Effector memory CD4-positive, alpha-beta T cell (primary cell): Measurements from ENCODE around the gene HECW1.

ENCODE experiments used
- DNase-seq, 3 donors: peaks; one replicate each; pipeline ENCODE4 v3.0.0-alpha.2; 2020
- H3K27ac ChIP-seq: 2 replicates; pipeline ENCODE4 v1.7.0; 2013; ENCODE audit warnings: mild to moderate bottlenecking, low read length, moderate library complexity; ENCODE audit not compliant: insufficient read depth, poor library complexity, severe bottlenecking
- H3K27me3 ChIP-seq: replicated peaks from 2 replicates; pipeline ENCODE4 v1.7.0; 2013; ENCODE audit warnings: mild to moderate bottlenecking, low read length; ENCODE audit not compliant: insufficient read depth, control insufficient read depth, poor library complexity, severe bottlenecking
- H3K36me3 ChIP-seq: 2 replicates; pipeline ENCODE4 v1.7.0; 2013; ENCODE audit warnings: mild to moderate bottlenecking, low read length, moderate library complexity; ENCODE audit not compliant: control insufficient read depth, insufficient read depth
- H3K4me1 ChIP-seq: 2 replicates; pipeline ENCODE4 v1.7.0; 2013; ENCODE audit warnings: low read length, mild to moderate bottlenecking; ENCODE audit not compliant: control insufficient read depth, insufficient read depth, poor library complexity, severe bottlenecking
- H3K4me3 ChIP-seq: 2 replicates; pipeline ENCODE4 v1.7.0; 2013; ENCODE audit warnings: low read length, low read depth, mild to moderate bottlenecking; ENCODE audit not compliant: insufficient read depth, poor library complexity, severe bottlenecking
- H3K9me3 ChIP-seq: 2 replicates; pipeline ENCODE4 v1.7.0; 2013; ENCODE audit warnings: mild to moderate bottlenecking, low read length, moderate library complexity; ENCODE audit not compliant: control insufficient read depth

HECW1 gene

DNA sequence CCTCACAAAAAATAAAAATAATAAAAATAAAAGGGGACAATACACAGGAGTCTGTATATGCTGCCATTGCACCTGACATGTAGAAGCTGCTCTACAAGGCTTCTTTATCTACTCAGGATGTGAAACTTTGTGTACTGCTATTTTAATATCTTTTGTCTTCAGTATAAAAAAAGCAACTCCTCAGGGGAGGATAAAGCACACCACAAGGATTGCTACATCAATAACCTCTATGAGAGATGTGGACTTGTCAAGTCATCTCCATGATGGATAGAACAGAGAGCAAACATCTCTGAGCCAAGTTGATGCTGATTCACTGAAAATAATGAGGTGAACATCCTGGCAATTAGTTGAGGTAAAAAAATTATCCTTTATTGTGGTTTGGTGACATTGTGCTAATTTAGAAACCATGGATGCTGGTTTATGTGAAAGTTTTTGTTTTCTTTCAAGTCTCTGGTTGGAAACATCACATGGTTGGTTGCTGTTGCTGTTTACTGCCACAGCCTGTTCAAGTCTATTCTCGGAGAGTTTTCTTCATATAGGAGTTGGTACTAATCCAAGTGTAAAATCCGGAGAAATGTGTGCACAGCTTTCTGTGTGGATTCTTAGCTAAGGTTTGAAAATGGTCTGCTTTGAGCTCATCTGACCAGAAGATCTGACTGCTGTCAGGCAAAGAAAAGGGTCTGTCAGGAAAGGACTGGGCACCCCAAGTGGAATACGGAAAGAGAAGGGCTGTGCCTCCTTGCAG is 1.5 kb upstream of the HECW1 start:
- H3K27ac ChIP-seq: no peak overlapping the region
- H3K4me3 ChIP-seq: no peak overlapping the region
- H3K27me3 ChIP-seq: peaks cover 24% of the 10 kb centered on the region
- H3K9me3 ChIP-seq: no peaks in the 10 kb centered on the region
- H3K4me1 ChIP-seq: no peaks in the 10 kb centered on the region
- no peak for DNase-seq
- no peaks in the 10 kb centered on the region for H3K36me3 ChIP-seq

DNA sequence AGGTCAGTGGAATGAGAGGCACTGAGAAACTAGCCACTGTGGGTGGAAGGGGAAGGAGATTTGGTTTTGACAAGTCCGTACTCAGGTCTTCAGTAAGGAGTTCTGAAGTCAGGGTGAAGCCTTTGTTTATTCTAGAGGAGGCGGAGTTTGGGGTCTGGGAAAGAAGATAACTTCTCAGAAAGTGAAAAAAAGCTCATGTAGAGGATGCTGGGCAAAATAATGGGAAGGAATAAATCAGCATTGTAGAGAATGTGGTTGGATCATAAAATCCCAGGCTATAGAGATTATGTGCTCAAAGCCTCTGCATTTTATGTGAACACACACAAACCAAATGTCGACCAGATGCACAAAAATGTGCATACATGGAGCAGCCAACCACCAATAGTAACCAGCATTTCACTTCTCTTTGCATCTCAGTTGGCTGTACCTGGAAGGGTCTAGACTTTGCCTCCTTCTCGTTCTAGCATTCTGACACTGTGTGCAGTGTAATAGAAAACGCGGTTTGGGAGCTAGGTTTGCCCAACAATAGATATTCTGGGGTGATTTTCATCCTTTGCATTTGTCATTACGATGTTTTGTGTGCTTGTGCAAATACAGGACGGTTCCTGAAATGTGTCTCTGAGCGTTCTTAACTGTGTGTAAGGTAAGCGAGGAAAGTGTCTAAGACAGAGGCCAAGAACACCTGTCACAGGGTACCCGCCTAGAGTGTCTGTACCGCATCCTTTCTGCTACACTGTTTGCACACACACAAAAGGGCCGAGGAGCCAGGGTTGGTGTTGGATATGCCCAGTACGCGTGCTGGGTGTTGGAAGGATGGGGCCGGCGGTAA is 603 bp upstream of the HECW1 start:
- Histone ChIP-seq H3K4me3 (no peak overlapping the region), H3K27ac (no peak overlapping the region), H3K36me3 (no peaks in the 10 kb centered on the region), H3K4me1 (no peaks in the 10 kb centered on the region), H3K27me3 (peaks cover 24% of the 10 kb centered on the region), H3K9me3 (no peaks in the 10 kb centered on the region)
- no peak for DNase-seq

DNA sequence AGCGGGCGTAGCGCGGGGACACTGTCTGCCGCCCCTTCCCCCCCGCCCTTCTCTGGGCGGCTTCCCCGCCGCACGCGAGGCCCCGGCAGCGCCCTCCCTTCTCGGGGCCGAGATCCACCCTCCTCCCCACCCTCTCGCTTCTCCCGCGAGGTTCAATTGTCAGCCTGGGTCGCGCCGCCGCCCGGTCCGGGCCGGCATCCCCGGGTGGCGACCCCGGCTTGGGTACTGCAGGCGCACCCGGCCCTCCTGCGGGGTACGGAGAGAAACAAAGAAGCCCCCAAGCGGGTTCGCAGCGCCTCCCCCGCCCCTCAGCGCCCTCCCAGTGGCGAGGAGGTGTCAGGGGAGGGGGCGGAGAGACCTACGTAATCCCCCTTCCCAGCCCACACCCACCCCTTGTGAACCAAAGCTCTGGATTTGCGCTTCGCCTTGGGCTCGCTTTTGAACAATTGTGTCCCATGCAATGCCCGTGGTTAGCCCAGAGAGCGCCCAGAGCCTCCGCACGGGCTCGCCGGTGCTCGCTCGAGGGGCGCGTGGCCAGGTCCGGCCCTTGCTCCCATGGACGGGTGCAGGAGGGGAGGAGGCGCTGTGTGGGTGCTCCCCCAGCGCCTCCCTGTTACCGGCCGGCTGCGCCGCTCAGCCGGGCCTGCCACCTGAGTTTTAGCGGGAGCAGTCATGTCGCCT is 634 bp downstream of the HECW1 start:
- H3K27me3 ChIP-seq: peaks cover 21% of the 10 kb centered on the region
- DNase-seq: no peak
- H3K4me3 ChIP-seq: no peak overlapping the region
- H3K27ac ChIP-seq: no peak overlapping the region
- H3K9me3 ChIP-seq: no peaks in the 10 kb centered on the region
- H3K36me3 ChIP-seq: no peaks in the 10 kb centered on the region
- no peaks in the 10 kb centered on the region for H3K4me1 ChIP-seq

DNA sequence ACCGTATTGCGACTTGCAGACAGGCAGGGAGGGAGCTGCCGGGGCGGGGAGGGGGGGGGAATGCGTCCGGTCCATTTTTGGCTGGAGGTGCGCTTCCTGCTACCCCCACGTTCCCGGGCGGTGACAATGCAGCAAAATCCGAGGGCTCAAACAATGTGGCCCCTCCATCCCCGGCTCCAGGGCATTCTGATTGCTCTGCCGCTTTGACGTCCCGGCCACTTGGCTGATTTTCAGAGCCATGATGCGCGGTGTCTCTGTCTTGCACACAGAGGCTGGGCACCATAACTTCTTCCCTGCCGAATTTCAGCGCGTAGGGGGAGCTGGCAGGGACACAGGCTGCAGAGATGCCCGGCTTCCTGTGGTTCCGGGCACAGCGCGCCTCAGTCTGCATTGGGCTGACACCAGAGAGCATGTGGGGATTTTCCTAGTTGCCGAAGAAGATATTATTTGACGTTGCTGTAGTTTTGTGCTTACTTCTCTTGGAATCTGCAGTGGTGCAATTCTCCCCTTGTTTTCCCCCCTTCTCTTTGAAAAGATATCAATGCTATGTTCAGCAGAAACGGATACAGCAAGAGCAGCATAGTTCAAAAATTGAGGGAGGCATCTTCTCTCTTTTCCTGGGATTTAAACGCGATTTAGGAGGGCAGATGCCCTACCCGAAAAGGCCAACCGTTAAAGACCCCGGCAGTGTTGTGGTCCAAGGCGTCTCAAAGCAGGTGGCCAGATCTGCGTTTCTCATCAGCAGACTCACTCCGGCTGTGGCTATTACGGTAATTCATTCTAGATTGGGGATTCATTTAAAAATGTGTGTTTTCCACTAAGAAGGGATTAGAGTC is 1.4 kb downstream of the HECW1 start:
- Histone ChIP-seq H3K36me3 (no peaks in the 10 kb centered on the region), H3K4me1 (no peaks in the 10 kb centered on the region), H3K4me3 (no peak overlapping the region), H3K27me3 (peaks cover 21% of the 10 kb centered on the region), H3K27ac (no peak overlapping the region), H3K9me3 (no peaks in the 10 kb centered on the region)
- no peak for DNase-seq

DNA sequence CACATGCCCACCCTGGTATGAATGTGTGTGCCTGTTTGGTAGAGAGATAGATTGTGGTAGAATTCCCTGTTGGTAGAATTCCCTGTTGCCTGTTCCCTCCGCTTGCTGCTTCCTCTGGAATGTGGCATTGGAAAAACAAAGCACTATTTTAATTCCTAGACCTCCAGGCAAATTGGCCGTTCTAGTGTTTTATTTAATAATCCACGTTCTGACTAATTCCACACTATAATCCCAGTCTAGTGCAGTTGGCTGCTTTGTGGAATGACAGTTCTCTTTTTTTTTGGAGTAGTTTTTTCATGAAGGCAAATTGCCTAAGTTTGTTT is 2.0 kb downstream of the HECW1 start:
- Histone ChIP-seq H3K27ac (no peak overlapping the region), H3K4me3 (no peak overlapping the region), H3K27me3 (peaks cover 21% of the 10 kb centered on the region), H3K9me3 (no peaks in the 10 kb centered on the region), H3K4me1 (no peaks in the 10 kb centered on the region), H3K36me3 (no peaks in the 10 kb centered on the region)
- DNase-seq: no peak

DNA sequence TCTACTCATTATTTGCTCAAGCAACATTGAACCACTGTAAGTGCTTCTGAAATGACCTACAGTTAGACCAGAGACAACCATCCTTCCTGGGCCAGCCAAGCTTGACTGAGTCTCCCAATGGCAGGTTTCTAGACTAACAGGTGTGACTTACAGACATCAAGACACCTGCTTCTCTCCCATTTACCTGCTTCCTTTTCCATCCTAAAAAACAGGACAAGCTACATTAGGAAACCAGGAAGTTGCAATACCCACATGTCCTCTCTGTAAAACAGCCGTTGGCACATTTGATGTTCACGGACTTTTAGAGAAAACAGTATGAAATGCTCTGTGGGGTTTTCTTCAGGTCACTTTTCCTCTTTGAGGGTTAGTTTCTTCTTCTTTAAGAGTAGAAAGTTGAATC is 4.0 kb downstream of the HECW1 start:
- Histone ChIP-seq H3K4me1 (no peaks in the 10 kb centered on the region), H3K27me3 (peaks cover 16% of the 10 kb centered on the region), H3K9me3 (no peaks in the 10 kb centered on the region), H3K36me3 (no peaks in the 10 kb centered on the region), H3K27ac (no peak overlapping the region), H3K4me3 (no peak overlapping the region)
- no peak for DNase-seq

DNA sequence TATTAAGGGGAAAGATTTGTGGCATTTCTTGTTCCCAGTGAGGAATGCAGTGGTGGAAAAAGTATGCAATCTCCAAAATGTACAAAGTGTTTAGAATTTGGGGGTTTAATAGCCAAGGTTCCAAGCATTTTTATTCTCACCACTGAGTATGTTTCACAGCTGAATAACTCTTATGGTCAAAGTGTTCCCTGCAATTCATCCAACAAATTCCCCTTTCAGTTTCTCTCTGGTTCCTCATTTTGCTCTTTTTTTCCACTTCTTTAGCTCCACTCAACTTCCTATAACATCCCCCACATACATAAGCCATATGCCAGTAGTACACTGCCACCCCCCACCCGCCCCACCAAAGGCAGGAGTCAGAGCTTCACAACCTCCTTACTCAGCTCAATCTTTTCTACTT is 4.6 kb downstream of the HECW1 start:
- no peak overlapping the region for H3K27ac ChIP-seq
- H3K27me3 ChIP-seq: peaks cover 14% of the 10 kb centered on the region
- no peak for DNase-seq
- H3K4me1 ChIP-seq: no peaks in the 10 kb centered on the region
- no peaks in the 10 kb centered on the region for H3K36me3 ChIP-seq
- H3K9me3 ChIP-seq: no peaks in the 10 kb centered on the region
- H3K4me3 ChIP-seq: no peak overlapping the region

DNA sequence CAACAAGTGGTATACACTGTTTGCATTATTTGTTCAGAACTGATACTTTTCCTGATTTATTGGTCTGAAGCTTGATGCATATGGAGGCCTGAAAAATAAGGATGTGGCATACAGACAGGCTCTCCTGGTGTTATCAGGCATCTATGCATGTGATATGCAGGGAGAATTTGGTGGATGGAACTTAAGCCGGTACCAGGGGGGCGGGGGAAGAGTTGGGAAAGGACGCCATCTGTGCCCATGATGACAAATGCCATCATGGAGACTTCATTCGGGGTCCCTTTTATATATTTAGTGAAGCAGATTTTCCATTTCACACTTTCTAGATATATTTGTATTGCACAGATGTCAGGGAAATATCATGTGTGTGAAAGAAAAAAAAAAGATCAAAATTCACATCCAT is 5.4 kb downstream of the HECW1 start:
- H3K27me3 ChIP-seq: peaks cover 6% of the 10 kb centered on the region
- no peaks in the 10 kb centered on the region for H3K4me1 ChIP-seq
- DNase-seq: no peak
- H3K27ac ChIP-seq: no peak overlapping the region
- no peaks in the 10 kb centered on the region for H3K36me3 ChIP-seq
- no peaks in the 10 kb centered on the region for H3K9me3 ChIP-seq
- H3K4me3 ChIP-seq: no peak overlapping the region

DNA sequence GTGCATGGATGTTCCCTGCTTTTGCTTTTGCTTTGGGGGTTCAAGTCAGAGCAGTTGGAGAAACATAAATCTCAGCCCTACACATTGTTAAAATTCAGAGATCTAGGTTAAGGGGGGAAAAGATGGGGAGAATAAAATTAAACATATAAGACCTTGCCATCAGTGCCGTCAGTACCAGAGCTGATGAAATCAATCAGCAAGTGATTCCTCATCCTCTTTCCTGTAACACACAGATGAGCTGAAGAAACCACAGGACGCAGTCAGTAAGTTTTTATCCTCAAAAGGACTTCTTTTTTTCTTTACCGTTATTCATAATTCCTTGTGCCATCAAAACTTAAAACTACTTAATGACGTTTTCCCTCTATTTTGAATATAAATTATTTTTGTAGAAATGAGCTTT is 5.9 kb downstream of the HECW1 start:
- no peak for DNase-seq
- H3K4me3 ChIP-seq: no peak overlapping the region
- peaks cover 2% of the 10 kb centered on the region for H3K27me3 ChIP-seq
- no peaks in the 10 kb centered on the region for H3K4me1 ChIP-seq
- no peaks in the 10 kb centered on the region for H3K36me3 ChIP-seq
- H3K27ac ChIP-seq: no peak overlapping the region
- no peaks in the 10 kb centered on the region for H3K9me3 ChIP-seq
